Endothelial cell of umbilical vein (primary cell): ENCODE data around the gene TJP3. TPM values are rescaled to one million over a fixed set of nuclear protein-coding genes. Genes with fewer than 3 reads are reported as not detected.

Experiments
- BruUV-seq: library from RNA; stranded (reverse); fragments of 400-500 nt; replicated peaks from 2 replicates; lab custom pipeline; 2021; lab: Mats Ljungman, UMichigan
- CTCF ChIA-PET: fragments of 300-600, 350-600 bp; sonication (Branson Sonifier 250); formaldehyde crosslinking; loops from one replicate; lab custom pipeline; 2021; ENCODE audit warnings: antibody characterized with exemption, inconsistent platforms; lab: Charles Lee
- POLR2A ChIA-PET: fragments of 300-600, 350-600 bp; sonication (Branson Sonifier 250); formaldehyde crosslinking; loops from one replicate; lab custom pipeline; 2021; ENCODE audit warnings: antibody characterized with exemption, inconsistent platforms; lab: Charles Lee
- DNase-seq: peaks from one replicate; pipeline ENCODE4 v3.0.0-alpha.2; 2011; ENCODE audit warnings: low read depth, low spot score
- FAIRE-seq: peaks from 2 replicates; lab custom pipeline; 2011; peaks lifted over from hg19 to GRCh38; lab: Jason Lieb, UNC
- H2AFZ ChIP-seq: 2 replicates; pipeline ENCODE4 v1.6.0; 2012; ENCODE audit warnings: low read depth, low read length, control low read depth, inconsistent platforms
- H3K27ac ChIP-seq: 2 replicates; pipeline ENCODE4 v1.5.1; 2011; ENCODE audit warnings: low read depth, mild to moderate bottlenecking, control low read depth, low read length, moderate library complexity; ENCODE audit not compliant: insufficient read depth
- H3K27me3 ChIP-seq, 2 experiments: 2 replicates each; pipeline versions ENCODE4 v1.6.0 to v1.6.1; 2011; ENCODE audit warnings: low read length in 2 of 2, mixed read lengths in 1 of 2; ENCODE audit not compliant: control insufficient read depth in 2 of 2, insufficient read depth in 2 of 2
- H3K36me3 ChIP-seq, 2 experiments: 2 replicates in 1 of 2; 3 replicates in 1 of 2; pipeline ENCODE4 v1.5.1; 2011; ENCODE audit warnings: low read length in 2 of 2, mild to moderate bottlenecking in 1 of 2, moderate library complexity in 1 of 2; ENCODE audit not compliant: control insufficient read depth in 2 of 2, insufficient read depth in 2 of 2; ENCODE audit errors: extremely low read depth in 1 of 2
- H3K4me1 ChIP-seq: 3 replicates; pipeline ENCODE4 v1.5.1; 2011; ENCODE audit warnings: mild to moderate bottlenecking, low read length; ENCODE audit not compliant: control insufficient read depth, insufficient read depth; ENCODE audit errors: extremely low read depth
- H3K4me2 ChIP-seq: 2 replicates; pipeline ENCODE4 v1.6.1; 2011; ENCODE audit warnings: low read length, control low read depth, mixed read lengths; ENCODE audit not compliant: insufficient read depth
- H3K4me3 ChIP-seq, 3 experiments: fragments of 200-600 bp in 1 of 3; sonication (generic), shearing (Covaris generic) in 1 of 3; replicated peaks in 1 of 3; 2 replicates each; pipeline ENCODE4 v1.5.1; 2011 to 2016; ENCODE audit warnings: control low read depth in 3 of 3, low read length in 3 of 3, mild to moderate bottlenecking in 2 of 3, inconsistent platforms in 1 of 3, low read depth in 1 of 3, moderate library complexity in 1 of 3; ENCODE audit not compliant: insufficient read depth in 1 of 3
- H3K79me2 ChIP-seq: 2 replicates; pipeline ENCODE4 v1.6.0; 2012; ENCODE audit warnings: low read length, inconsistent platforms; ENCODE audit not compliant: control insufficient read depth, insufficient read depth
- H3K9ac ChIP-seq: replicated peaks from 2 replicates; pipeline ENCODE3; 2011; ENCODE audit warnings: low read length, control low read depth; ENCODE audit not compliant: insufficient read depth; ENCODE audit errors: extremely low read depth
- H3K9me1 ChIP-seq: replicated peaks from 3 replicates; pipeline ENCODE4 v1.6.0; 2011; ENCODE audit warnings: mild to moderate bottlenecking, low read length; ENCODE audit not compliant: control insufficient read depth, insufficient read depth; ENCODE audit errors: extremely low read depth
- H3K9me3 ChIP-seq: replicated peaks from 2 replicates; pipeline ENCODE4 v1.5.1; 2012; ENCODE audit warnings: low read length, inconsistent platforms; ENCODE audit not compliant: control insufficient read depth, insufficient read depth
- H4K20me1 ChIP-seq: replicated peaks from 2 replicates; pipeline ENCODE3; 2011; ENCODE audit warnings: mild to moderate bottlenecking, low read length; ENCODE audit not compliant: control insufficient read depth, insufficient read depth; ENCODE audit errors: extremely low read depth
- EZH2 ChIP-seq: IDR thresholded peaks from 2 replicates; pipeline ENCODE4 v1.6.1; 2012; ENCODE audit warnings: borderline replicate concordance, low read depth, mild to moderate bottlenecking, moderate library complexity, low read length, inconsistent platforms; ENCODE audit not compliant: severe bottlenecking
- FOS ChIP-seq: IDR thresholded peaks from 2 replicates; pipeline ENCODE4 v1.6.1; 2011; ENCODE audit warnings: mild to moderate bottlenecking, low read length, moderate library complexity, borderline replicate concordance; ENCODE audit not compliant: insufficient read depth
- GATA2 ChIP-seq: IDR thresholded peaks from 2 replicates; pipeline ENCODE4 v1.7.0; 2011; ENCODE audit warnings: low read depth, mild to moderate bottlenecking, moderate library complexity, mixed read lengths, low read length; ENCODE audit not compliant: insufficient read length, insufficient read depth
- JUN ChIP-seq: IDR thresholded peaks from 2 replicates; pipeline ENCODE4 v1.6.1; 2011; ENCODE audit warnings: borderline replicate concordance, low read depth; ENCODE audit not compliant: insufficient read length, insufficient read depth
- MYC ChIP-seq: IDR thresholded peaks from one replicate; pipeline ENCODE4 v1.6.1; 2011; ENCODE audit warnings: mild to moderate bottlenecking, low read depth, low read length
- POLR2A ChIP-seq: IDR thresholded peaks from 2 replicates; pipeline ENCODE4 v1.6.1; 2012; ENCODE audit warnings: low read depth, mild to moderate bottlenecking, control low read depth, low read length
- POLR2AphosphoS5 ChIP-seq: IDR thresholded peaks from 2 replicates; pipeline ENCODE4 v1.6.1; 2012; ENCODE audit warnings: low read depth, mild to moderate bottlenecking, control low read depth, low read length, moderate library complexity; ENCODE audit not compliant: insufficient read depth
- dilution Hi-C: fragments of 300-500 bp; cut with MboI; formaldehyde crosslinking; loops from one replicate; pipeline ENCODE4 v1.15.0; 2019; ENCODE audit warnings: low sequenced_read_pairs; ENCODE audit not compliant: extremely low pct_ligation_motif_present
- intact Hi-C: fragments of 100-400 bp; cut with micrococcal nuclease; formaldehyde crosslinking; loops from one replicate; pipeline ENCODE4 v1.10.0; 2022
- polyA plus RNA-seq, 4 experiments: library from polyadenylated mRNA; depleted of rRNA in 3 of 4; stranded (reverse) in 3 of 4; unstranded in 1 of 4; fragments of >200 nt; gene quantifications; 2 replicates each; pipeline versions ENCODE4 v1.2.1 to v1.2.3, GENCODE V29; 2011 to 2012; ENCODE audit warnings: missing spikeins in 1 of 4
- total RNA-seq: library from RNA; stranded (reverse); gene quantifications from 2 replicates; pipeline ENCODE4 v1.2.3, GENCODE V29; 2021
- TF ChIP-seq, protein P1 (sequence below), 2 donors: IDR thresholded peaks; 1 replicate in 1 of 2; 2 replicates in 1 of 2; pipeline ENCODE4 v1.5.1; 2011; ENCODE audit warnings: low read length in 2 of 2, mild to moderate bottlenecking in 2 of 2, moderate library complexity in 2 of 2, control low read depth in 1 of 2, inconsistent platforms in 1 of 2, low read depth in 1 of 2; ENCODE audit not compliant: insufficient read depth in 1 of 2; ENCODE audit errors: extremely low read depth in 1 of 2
- TF ChIP-seq, protein P2 (sequence below): IDR thresholded peaks from 2 replicates; pipeline ENCODE4 v1.6.1; 2011; ENCODE audit not compliant: insufficient read depth, insufficient read length

The TJP3 gene
- total and polyA plus RNA-seq, 2 donors (not counting 3 experiments of a cell fraction or from before 2014, with no cell fraction given): 0.10 TPM; not detected in 1

- Histone ChIP-seq H3K27me3 (no peaks in the 10 kb centered on the region), H3K4me3 (no peak overlapping the region), H3K27ac (no peak overlapping the region), H3K9me1 (no peaks in the 10 kb centered on the region), H3K36me3 (peaks cover 2 to 10% of the 10 kb centered on the region in 2 experiments), H3K9me3 (no peaks in the 10 kb centered on the region), H4K20me1 (no peaks in the 10 kb centered on the region), H2AFZ (no peak overlapping the region), H3K4me1 (peaks cover 10% of the 10 kb centered on the region), H3K9ac (no peak overlapping the region), H3K4me2 (no peak overlapping the region), H3K79me2 (no peaks in the 10 kb centered on the region)
- FAIRE-seq: no peak
- intact Hi-C loops (no loop called here), dilution Hi-C loops (no loop called here)
- ChIA-PET POLR2A (no interaction called here), CTCF (interaction anchor here (0.8 kb wide), 1 partner anchor 52 kb away, joined by 3 read pairs; no protein-coding TSS in a partner anchor)
- BruUV-seq: no TSS peak
- TF ChIP-seq MYC: no peak
- no peak for TF ChIP-seq EZH2
- no peak for TF ChIP-seq POLR2AphosphoS5
- TF ChIP-seq FOS: no peak
- TF ChIP-seq GATA2: no peak
- no peak for DNase-seq
Observed at GRCh38 chr19:3769494-3769893, 61.3 kb downstream of the TJP3 start.

- Histone ChIP-seq H3K4me2 (no peak overlapping the region), H3K9me3 (no peaks in the 10 kb centered on the region), H3K9ac (no peak overlapping the region), H3K9me1 (no peaks in the 10 kb centered on the region), H3K36me3 (peaks cover 2 to 8% of the 10 kb centered on the region in 2 experiments), H3K4me3 (no peak overlapping the region), H3K27me3 (no peaks in the 10 kb centered on the region), H4K20me1 (no peaks in the 10 kb centered on the region), H3K79me2 (no peaks in the 10 kb centered on the region), H3K4me1 (peaks cover 6% of the 10 kb centered on the region), H3K27ac (no peak overlapping the region), H2AFZ (no peak overlapping the region)
- FAIRE-seq: no peak
- POLR2A ChIA-PET: no interaction called here
- intact Hi-C loops (no loop called here), dilution Hi-C loops (no loop called here)
- DNase-seq: no peak
- no TSS peak for BruUV-seq
- CTCF ChIA-PET: interaction anchor here (0.7 to 0.8 kb wide), 2 partner anchors 8 to 51 kb away, joined by 3 read pairs; partner anchors contain the start of gene MRPL54
- TF ChIP-seq, protein P1, sequence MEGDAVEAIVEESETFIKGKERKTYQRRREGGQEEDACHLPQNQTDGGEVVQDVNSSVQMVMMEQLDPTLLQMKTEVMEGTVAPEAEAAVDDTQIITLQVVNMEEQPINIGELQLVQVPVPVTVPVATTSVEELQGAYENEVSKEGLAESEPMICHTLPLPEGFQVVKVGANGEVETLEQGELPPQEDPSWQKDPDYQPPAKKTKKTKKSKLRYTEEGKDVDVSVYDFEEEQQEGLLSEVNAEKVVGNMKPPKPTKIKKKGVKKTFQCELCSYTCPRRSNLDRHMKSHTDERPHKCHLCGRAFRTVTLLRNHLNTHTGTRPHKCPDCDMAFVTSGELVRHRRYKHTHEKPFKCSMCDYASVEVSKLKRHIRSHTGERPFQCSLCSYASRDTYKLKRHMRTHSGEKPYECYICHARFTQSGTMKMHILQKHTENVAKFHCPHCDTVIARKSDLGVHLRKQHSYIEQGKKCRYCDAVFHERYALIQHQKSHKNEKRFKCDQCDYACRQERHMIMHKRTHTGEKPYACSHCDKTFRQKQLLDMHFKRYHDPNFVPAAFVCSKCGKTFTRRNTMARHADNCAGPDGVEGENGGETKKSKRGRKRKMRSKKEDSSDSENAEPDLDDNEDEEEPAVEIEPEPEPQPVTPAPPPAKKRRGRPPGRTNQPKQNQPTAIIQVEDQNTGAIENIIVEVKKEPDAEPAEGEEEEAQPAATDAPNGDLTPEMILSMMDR (IDR thresholded peaks at IDR 0.05; ENCODE audit: extremely low read depth in 1 of 2, insufficient read depth in 1 of 2, low read depth in 1 of 2, low read length in 2 of 2): no peak
- TF ChIP-seq POLR2AphosphoS5: no peak
- no peak for TF ChIP-seq MYC
- TF ChIP-seq JUN: no peak
- TF ChIP-seq, protein P2, sequence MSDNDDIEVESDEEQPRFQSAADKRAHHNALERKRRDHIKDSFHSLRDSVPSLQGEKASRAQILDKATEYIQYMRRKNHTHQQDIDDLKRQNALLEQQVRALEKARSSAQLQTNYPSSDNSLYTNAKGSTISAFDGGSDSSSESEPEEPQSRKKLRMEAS: no peak
- TF ChIP-seq EZH2: no peak
- TF ChIP-seq GATA2: no peak
- TF ChIP-seq POLR2A: no peak
- TF ChIP-seq FOS: no peak
Observed at GRCh38 chr19:3770136-3770999, 62.2 kb downstream of the TJP3 start.
